Stomach (tissue), 9 donors: ENCODE measurements around the gene ADAM12. TPM values are rescaled to one million over a fixed set of nuclear protein-coding genes. Genes with fewer than 3 reads are reported as not detected.

Experiments
- DNase-seq, 2 donors: peaks; one replicate each; pipeline versions ENCODE4 v3.0.0 to v3.0.0-alpha.2; 2013 to 2019
- H3K27ac ChIP-seq, 5 donors: fragments of 200-600 bp in 4 of 5; sonication (generic) in 4 of 5; one replicate each; pipeline ENCODE4 v1.5.1; 2013 to 2019; ENCODE audit warnings: mild to moderate bottlenecking in 1 of 5, moderate library complexity in 1 of 5
- H3K27me3 ChIP-seq, 3 donors: fragments of 200-600 bp; sonication (generic); one replicate each; pipeline ENCODE4 v1.5.1; 2017 to 2019; ENCODE audit warnings: mixed run types in 1 of 3
- H3K36me3 ChIP-seq, 4 donors: fragments of 200-600 bp; sonication (generic); 1 replicate in 3 of 4; 2 replicates in 1 of 4; pipeline ENCODE4 v1.5.1; 2016 to 2019
- H3K4me1 ChIP-seq, 4 donors: fragments of 200-600 bp; sonication (generic); one replicate each; pipeline ENCODE4 v1.5.1; 2016 to 2019
- H3K4me3 ChIP-seq, 4 donors: fragments of 200-600 bp; sonication (generic) in 3 of 4; one replicate each; pipeline ENCODE4 v1.5.1; 2016 to 2019; ENCODE audit warnings: mild to moderate bottlenecking in 1 of 4
- H3K9me3 ChIP-seq, 4 donors: fragments of 200-600 bp; sonication (generic); one replicate each; pipeline ENCODE4 v1.5.1; 2016 to 2019
- CTCF ChIP-seq, 7 experiments: fragments of 450-650 bp in 4 of 7; fragments of 200-600 bp in 3 of 7; sonication (generic) in 3 of 7; IDR thresholded peaks; one replicate each; pipeline ENCODE4 v1.5.1; 2016 to 2019; ENCODE audit warnings: antibody characterized with exemption in 7 of 7, control low read depth in 2 of 7, mild to moderate bottlenecking in 1 of 7
- EP300 ChIP-seq: sonication (generic); formaldehyde crosslinking; IDR thresholded peaks from one replicate; pipeline ENCODE4 v1.6.1; 2017; ENCODE audit warnings: antibody characterized with exemption
- POLR2A ChIP-seq, 4 donors: fragments of 450-650 bp; IDR thresholded peaks; one replicate each; pipeline ENCODE4 v1.6.1; 2016; ENCODE audit warnings: antibody characterized with exemption in 4 of 4, control low read depth in 2 of 4, mild to moderate bottlenecking in 1 of 4, moderate library complexity in 1 of 4
- POLR2AphosphoS5 ChIP-seq, 3 donors: sonication (generic); formaldehyde crosslinking; IDR thresholded peaks; one replicate each; pipeline ENCODE4 v1.6.1; 2016; ENCODE audit warnings: antibody characterized with exemption in 3 of 3
- WGBS, 5 donors: extraction: QIAGEN DNeasy Blood & Tissue Kit in 3 of 5; methylation state at CpG; one replicate each; pipeline versions ENCODE4 v1.1.5 to v1.1.7; 2013 to 2018; 5-methylcytosine and 5-hydroxymethylcytosine counted together
- intact Hi-C: fragments of 100-400 bp; cut with DNase I; formaldehyde crosslinking; loops from one replicate; pipeline ENCODE4 v1.15.1; 2023; ENCODE audit warnings: low total_unique reads
- polyA plus RNA-seq, 3 donors: library from polyadenylated mRNA; stranded (reverse); fragments of 200-250 nt; gene quantifications; one replicate each; pipeline ENCODE4 v1.2.3, GENCODE V29; 2013
- total RNA-seq, 5 donors: library from RNA; depleted of rRNA; stranded (reverse); fragments of >200 nt; gene quantifications; one replicate each; pipeline versions ENCODE4 v1.1.0 to v1.2.3, GENCODE V29; 2014 to 2016
- donor health status: healthy with polysubstance abuse.
- donor health status: Bipolar disorder and iron deficiency.
- donor health status: healthy.

The ADAM12 gene
- total and polyA plus RNA-seq, 8 donors: 0.03 to 6.4 (median 0.50) TPM; not detected in 3

DNA sequence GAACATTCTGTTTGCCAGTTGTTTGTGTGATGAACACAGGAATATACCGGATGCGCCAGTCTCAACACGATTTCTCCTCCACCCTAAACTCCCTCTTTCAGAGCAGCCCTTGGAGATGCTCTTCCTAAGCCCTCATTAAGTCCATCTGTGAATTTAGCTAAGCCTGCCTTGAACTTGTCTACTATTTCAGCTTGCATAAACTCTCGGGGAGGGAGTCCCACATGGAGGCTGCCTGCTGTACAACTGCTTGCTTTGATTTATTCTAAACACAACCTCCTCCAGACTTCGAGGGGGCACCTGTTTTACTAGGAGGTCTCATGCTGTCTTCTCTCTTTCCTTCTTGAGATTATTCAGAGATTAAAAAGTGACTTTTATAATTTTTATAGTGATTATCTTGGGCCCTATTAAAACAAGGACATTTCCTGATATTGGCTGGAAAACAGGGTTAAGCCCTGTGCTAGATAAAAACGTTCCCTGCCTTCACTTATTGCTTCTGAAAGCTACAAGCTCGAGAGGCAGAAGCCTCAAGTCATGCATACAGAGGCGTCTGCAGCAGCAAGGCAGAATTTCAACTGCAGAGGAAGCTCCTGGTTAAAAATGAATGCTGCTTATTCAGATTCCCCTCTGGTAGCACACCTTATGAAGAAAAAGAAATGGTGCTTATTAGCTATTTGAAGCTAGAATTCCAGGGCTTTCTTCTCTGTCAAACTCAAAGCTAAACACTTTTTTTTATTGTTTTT, 317.6 kb downstream of the ADAM12 start:
- Histone ChIP-seq H3K9me3 (no peaks in the 10 kb centered on the region), H3K27me3 (no peaks in the 10 kb centered on the region), H3K27ac (no peak overlapping the region), H3K4me3 (no peak overlapping the region), H3K4me1 (no peaks in the 10 kb centered on the region), H3K36me3 (no peaks in the 10 kb centered on the region)
- intact Hi-C loops: no loop called here
- WGBS, 5 donors: 60 to 67% (median 66%) methylated on average over 8 of the region's 8 CpGs
- no peak for DNase-seq
- TF ChIP-seq POLR2AphosphoS5 (IDR thresholded peaks at IDR 0.05): no peak
- TF ChIP-seq EP300: no peak
- TF ChIP-seq POLR2A (IDR thresholded peaks at IDR 0.05): no peak
- no peak for TF ChIP-seq CTCF (IDR thresholded peaks at IDR 0.05)

GRCh38 chr10:126068322-126068721, 320.0 kb downstream of the ADAM12 start:
- H3K4me1 ChIP-seq: no peaks in the 10 kb centered on the region

DNA sequence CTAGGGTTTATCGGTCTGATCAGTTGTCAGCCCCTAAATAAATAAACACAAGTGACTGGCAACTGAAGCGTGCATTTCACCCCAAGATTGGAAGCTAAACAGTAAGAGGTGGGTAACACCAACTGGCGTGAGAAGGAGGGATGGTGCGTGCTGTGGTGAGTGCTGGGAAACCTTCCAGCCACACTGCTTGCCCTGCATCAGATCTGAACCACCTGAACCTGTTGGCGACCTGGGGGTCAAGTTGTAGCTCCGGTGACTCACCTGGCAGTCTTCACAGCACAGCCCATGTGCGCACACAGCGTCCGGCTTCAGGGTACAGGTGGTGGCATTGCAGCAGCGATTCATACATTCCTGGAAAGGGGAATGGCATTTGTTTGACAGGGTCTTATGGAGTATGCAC, 321.8 kb downstream of the ADAM12 start:
- no peak overlapping the region for H3K4me3 ChIP-seq
- intact Hi-C loops: no loop called here
- DNase-seq: no peak
- H3K27ac ChIP-seq: no peak overlapping the region
- 50 to 86% (median 60%) methylated on average over 4 to 10 of the region's 10 CpGs for WGBS, 5 donors
- no peaks in the 10 kb centered on the region for H3K36me3 ChIP-seq
- no peak for TF ChIP-seq POLR2A (IDR thresholded peaks at IDR 0.05)
- TF ChIP-seq POLR2AphosphoS5 (IDR thresholded peaks at IDR 0.05): no peak
- TF ChIP-seq EP300: no peak
- no peak for TF ChIP-seq CTCF (IDR thresholded peaks at IDR 0.05)
- H3K4me1 ChIP-seq: peaks cover 0 to 10% (median 0%) of the 10 kb centered on the region in 4 donors
- peaks cover 0 to 8% (median 0%) of the 10 kb centered on the region in 3 donors for H3K27me3 ChIP-seq
- peaks cover 0 to 3% (median 0%) of the 10 kb centered on the region in 4 donors for H3K9me3 ChIP-seq

More at GRCh38 chr10:126068322-126068721, 320.0 kb downstream of the ADAM12 start:
- DNase-seq: no peak
- Histone ChIP-seq H3K27ac (no peak overlapping the region), H3K27me3 (peaks cover 0 to 3% (median 0%) of the 10 kb centered on the region in 3 donors), H3K4me3 (no peak overlapping the region), H3K9me3 (no peaks in the 10 kb centered on the region), H3K36me3 (no peaks in the 10 kb centered on the region)
- intact Hi-C loops: no loop called here
- no peak for TF ChIP-seq POLR2AphosphoS5 (IDR thresholded peaks at IDR 0.05)
- WGBS, 5 donors: 33 to 54% (median 36%) methylated on average over 2 of the region's 2 CpGs

DNA sequence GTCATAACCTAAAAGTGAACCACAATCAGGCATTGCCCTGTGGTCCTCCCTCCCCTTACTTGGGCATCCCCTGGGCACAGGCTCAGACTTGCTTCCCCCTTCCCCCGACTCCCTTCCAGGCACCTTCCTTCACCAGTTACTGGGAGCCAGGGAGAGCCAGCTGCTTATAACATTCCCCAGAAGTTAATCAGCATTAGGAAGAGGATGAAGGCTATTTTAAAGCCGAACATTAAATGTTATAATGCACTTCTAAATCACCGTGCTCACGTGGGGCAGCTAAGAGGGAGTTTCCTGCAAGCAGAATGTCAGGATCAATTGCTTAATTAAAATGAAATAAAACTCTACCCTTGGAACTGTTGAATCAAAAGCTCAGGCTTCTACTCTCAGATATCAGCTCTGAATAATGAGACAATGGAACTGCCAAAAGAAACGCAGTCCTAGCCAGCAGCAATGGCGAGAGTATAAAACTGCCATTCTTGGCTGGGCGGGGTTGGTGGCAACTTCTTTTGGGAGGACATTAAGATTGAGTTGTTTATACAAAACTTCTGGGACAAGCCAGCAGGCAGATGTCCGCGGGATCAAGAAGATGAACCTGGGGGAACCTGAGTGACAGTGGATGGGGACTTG, 322.4 kb downstream of the ADAM12 start:
- WGBS, 5 donors: 71 to 84% (median 82%) methylated on average over 9 of the region's 9 CpGs
- Histone ChIP-seq H3K4me1 (peaks cover 0 to 10% (median 0%) of the 10 kb centered on the region in 4 donors), H3K27me3 (peaks cover 0 to 10% (median 0%) of the 10 kb centered on the region in 3 donors), H3K4me3 (no peak overlapping the region), H3K36me3 (no peaks in the 10 kb centered on the region), H3K9me3 (peaks cover 0 to 4% (median 0%) of the 10 kb centered on the region in 4 donors), H3K27ac (no peak overlapping the region)
- DNase-seq: no peak
- TF ChIP-seq CTCF (IDR thresholded peaks at IDR 0.05): no peak
- no peak for TF ChIP-seq EP300
- TF ChIP-seq POLR2A (IDR thresholded peaks at IDR 0.05): no peak
- no peak for TF ChIP-seq POLR2AphosphoS5 (IDR thresholded peaks at IDR 0.05)
- intact Hi-C loops: no loop called here
